AG04449 (cell line): ENCODE measurements around the gene PAQR4.

Source experiments
- CTCF ChIA-PET: fragments of 350-600 bp; formaldehyde crosslinking; extraction: SDS; loops from one replicate; lab custom pipeline; 2021; ENCODE audit warnings: antibody characterized with exemption; lab: Yijun Ruan, JAX
- POLR2A ChIA-PET: fragments of 400-600, 350-600 bp; formaldehyde crosslinking; extraction: SDS; loops from one replicate; lab custom pipeline; 2020; ENCODE audit warnings: antibody characterized with exemption, inconsistent platforms; lab: Yijun Ruan, JAX
- DNase-seq: peaks from one replicate; pipeline ENCODE4 v3.0.0-alpha.2; 2010; ENCODE audit warnings: low read depth, low spot score
- H3K4me3 ChIP-seq: 2 replicates; pipeline ENCODE4 v1.5.1; 2011; ENCODE audit warnings: low read depth, mild to moderate bottlenecking, control low read depth, low read length
- TF ChIP-seq, protein P1 (sequence below): IDR thresholded peaks from one replicate; pipeline ENCODE4 v1.5.1; 2011; ENCODE audit warnings: mild to moderate bottlenecking, moderate library complexity, low read length, control low read depth, inconsistent platforms; ENCODE audit not compliant: insufficient read depth; ENCODE audit errors: missing control alignments

Gene PAQR4

DNA sequence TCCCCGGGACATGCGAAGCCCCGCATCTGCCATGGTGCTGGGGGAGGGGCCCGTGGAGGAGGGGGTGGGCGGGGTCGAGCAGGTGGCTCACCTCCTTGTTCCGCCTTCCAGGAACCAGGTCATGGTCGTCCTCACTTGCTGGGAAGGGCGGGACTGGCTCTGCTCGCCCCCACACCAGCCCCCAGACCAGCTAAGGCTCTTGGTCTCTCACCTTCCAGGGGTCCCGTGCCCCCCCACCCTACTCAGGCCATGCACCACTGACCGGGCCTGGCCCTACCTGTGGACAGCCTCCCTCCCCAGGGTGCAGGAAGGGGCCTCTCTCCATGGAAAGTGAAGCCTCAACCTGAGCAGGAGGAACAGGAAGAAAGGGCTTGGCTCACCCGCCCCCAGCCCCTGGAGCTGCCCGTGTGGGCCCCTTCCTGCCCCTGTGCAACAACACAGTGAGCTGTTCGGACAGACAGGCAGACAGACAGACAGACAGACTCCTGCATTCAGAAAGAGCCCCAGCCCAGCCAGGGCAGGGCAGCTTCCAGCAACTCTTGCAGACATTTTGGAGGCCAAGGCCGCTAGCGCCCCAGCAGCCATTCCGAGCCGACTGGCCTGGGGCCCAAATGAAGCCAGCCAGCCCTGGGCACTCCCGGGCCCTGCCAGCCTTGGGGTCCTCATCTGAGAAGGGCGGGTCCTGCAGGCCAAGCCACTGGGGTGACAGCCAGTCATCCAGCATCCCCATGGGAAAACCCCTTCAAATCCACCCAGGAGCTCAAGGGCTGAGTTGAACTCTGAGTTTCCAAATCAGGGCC is 13.2 kb upstream of the PAQR4 start:
- POLR2A ChIA-PET = no interaction called here
- TF ChIP-seq, protein P1, sequence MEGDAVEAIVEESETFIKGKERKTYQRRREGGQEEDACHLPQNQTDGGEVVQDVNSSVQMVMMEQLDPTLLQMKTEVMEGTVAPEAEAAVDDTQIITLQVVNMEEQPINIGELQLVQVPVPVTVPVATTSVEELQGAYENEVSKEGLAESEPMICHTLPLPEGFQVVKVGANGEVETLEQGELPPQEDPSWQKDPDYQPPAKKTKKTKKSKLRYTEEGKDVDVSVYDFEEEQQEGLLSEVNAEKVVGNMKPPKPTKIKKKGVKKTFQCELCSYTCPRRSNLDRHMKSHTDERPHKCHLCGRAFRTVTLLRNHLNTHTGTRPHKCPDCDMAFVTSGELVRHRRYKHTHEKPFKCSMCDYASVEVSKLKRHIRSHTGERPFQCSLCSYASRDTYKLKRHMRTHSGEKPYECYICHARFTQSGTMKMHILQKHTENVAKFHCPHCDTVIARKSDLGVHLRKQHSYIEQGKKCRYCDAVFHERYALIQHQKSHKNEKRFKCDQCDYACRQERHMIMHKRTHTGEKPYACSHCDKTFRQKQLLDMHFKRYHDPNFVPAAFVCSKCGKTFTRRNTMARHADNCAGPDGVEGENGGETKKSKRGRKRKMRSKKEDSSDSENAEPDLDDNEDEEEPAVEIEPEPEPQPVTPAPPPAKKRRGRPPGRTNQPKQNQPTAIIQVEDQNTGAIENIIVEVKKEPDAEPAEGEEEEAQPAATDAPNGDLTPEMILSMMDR = no peak

DNA sequence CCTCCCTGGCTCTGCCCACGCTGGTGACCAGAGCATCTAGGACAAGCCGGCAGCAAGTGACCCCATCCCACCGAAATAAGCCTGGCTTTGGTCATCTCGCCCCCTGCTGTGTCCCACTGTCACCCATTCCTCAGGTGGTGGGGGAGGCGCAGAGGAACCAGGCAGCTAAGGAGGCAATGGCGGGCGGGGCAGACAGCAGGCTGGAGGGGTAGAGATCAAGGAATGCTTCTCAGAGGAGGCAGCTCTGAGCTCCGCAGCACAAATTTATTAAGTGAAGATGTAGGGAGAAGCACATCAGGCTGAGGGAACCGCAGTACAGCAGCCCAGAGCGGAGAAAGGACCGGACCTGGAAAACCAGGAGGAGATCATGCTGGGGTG is 12.6 kb upstream of the PAQR4 start:
- DNase-seq = no peak
- TF ChIP-seq, protein P1 = no peak
- CTCF ChIA-PET = interaction anchor here (0.6 to 1.3 kb wide), 3 partner anchors 9 to 134 kb away, joined by 3 to 5 read pairs (median 4); no protein-coding TSS in a partner anchor
- H3K4me3 ChIP-seq = no peak overlapping the region
- POLR2A ChIA-PET = interaction anchor here (0.5 kb wide), 1 partner anchor 202 kb away, joined by 4 read pairs; no protein-coding TSS in a partner anchor

More for the DNA sequence above, 13.2 kb upstream of the PAQR4 start:
- CTCF ChIA-PET = interaction anchor here (1.1 to 1.3 kb wide), 2 partner anchors 9 to 29 kb away, joined by 4 to 5 read pairs; no protein-coding TSS in a partner anchor
- no peak for DNase-seq
- H3K4me3 ChIP-seq = no peak overlapping the region

- CTCF ChIA-PET = interaction anchor here (1.0 to 3.1 kb wide), 10 partner anchors 9 to 51 kb away, joined by 3 to 12 read pairs (median 4); partner anchors contain the start of gene PAQR4
- TF ChIP-seq, protein P1 = no peak
- no peak for DNase-seq
- no peak overlapping the region for H3K4me3 ChIP-seq
- POLR2A ChIA-PET = no interaction called here
Measured at GRCh38 chr16:2959206-2959605, 9.9 kb upstream of the PAQR4 start.

- CTCF ChIA-PET = interaction anchor here (0.9 to 3.1 kb wide), 9 partner anchors 9 to 44 kb away, joined by 3 to 17 read pairs (median 4); partner anchors contain the start of gene PAQR4
- POLR2A ChIA-PET = no interaction called here
- no peak overlapping the region for H3K4me3 ChIP-seq
- no peak for DNase-seq
- TF ChIP-seq, protein P1 = no peak
Measured at GRCh38 chr16:2960183-2961010, 8.8 kb upstream of the PAQR4 start.

GRCh38 chr16:2962334-2963073 is 6.6 kb upstream of the PAQR4 start:
- H3K4me3 ChIP-seq = no peak overlapping the region
- no peak for DNase-seq
- ChIA-PET POLR2A (no interaction called here), CTCF (interaction anchor here (0.7 to 3.1 kb wide), 19 partner anchors 10 to 117 kb away, joined by 3 to 17 read pairs (median 5); partner anchors contain the start of gene TNFRSF12A)
- TF ChIP-seq, protein P1 = no peak
